Naive thymus-derived CD8-positive, alpha-beta T cell (primary cell): Measurements from ENCODE around the gene PBX3. TPM values are rescaled to one million over a fixed set of nuclear protein-coding genes. Genes with fewer than 3 reads are reported as not detected.

ENCODE experiments used
- ATAC-seq, 2 donors: fragments of 150-1000 bp; cut with Tn5 transposase in 1 of 2; sonication (Bioruptor Pico), chemical (Tn5 transposase) in 1 of 2; 1 replicate in 1 of 2; 2 replicates in 1 of 2; pipeline ENCODE4 v1.10.0; 2021; ENCODE audit warnings: mild to moderate bottlenecking in 2 of 2, moderate library complexity in 2 of 2
- POLR2A ChIA-PET: fragments of 350-600 bp; sonication (Branson Sonifier 250); formaldehyde crosslinking; loops from one replicate; lab custom pipeline; 2021; ENCODE audit warnings: antibody characterized with exemption; lab: Charles Lee
- DNase-seq, 10 donors: peaks; one replicate each; pipeline versions ENCODE4 v3.0.0 to v3.0.0-alpha.2; 2020 to 2022
- H3K27ac Mint-ChIP-seq, 10 donors: one replicate each; pipeline ENCODE4 v1.8.0; 2020 to 2022; ENCODE audit warnings: mild to moderate bottlenecking in 10 of 10, mixed read lengths in 10 of 10, moderate library complexity in 4 of 10, inconsistent platforms in 1 of 10
- H3K27me3 Mint-ChIP-seq, 5 donors: one replicate each; pipeline ENCODE4 v1.8.0; 2021 to 2022; ENCODE audit warnings: mixed read lengths in 5 of 5
- H3K36me3 Mint-ChIP-seq, 3 donors: one replicate each; pipeline ENCODE4 v1.8.0; 2020 to 2022; ENCODE audit warnings: mixed read lengths in 3 of 3, mild to moderate bottlenecking in 2 of 3, inconsistent platforms in 1 of 3
- H3K4me1 Mint-ChIP-seq, 4 donors: one replicate each; pipeline ENCODE4 v1.8.0; 2021 to 2022; ENCODE audit warnings: mixed read lengths in 4 of 4
- H3K4me3 Mint-ChIP-seq, 10 donors: one replicate each; pipeline ENCODE4 v1.8.0; 2020 to 2022; ENCODE audit warnings: mild to moderate bottlenecking in 10 of 10, mixed read lengths in 10 of 10, moderate library complexity in 6 of 10, inconsistent platforms in 1 of 10
- H3K9me3 Mint-ChIP-seq, 9 donors: one replicate each; pipeline ENCODE4 v1.8.0; 2020 to 2022; ENCODE audit warnings: mixed read lengths in 9 of 9, mild to moderate bottlenecking in 3 of 9, inconsistent platforms in 1 of 9, moderate library complexity in 1 of 9
- polyA plus RNA-seq, 3 donors: library from polyadenylated mRNA; unstranded; fragments of 300-500 nt; fragmentation: Illumina TruSeq; gene quantifications; one replicate each; pipeline ENCODE4 v1.2.3, GENCODE V29; 2021
- total RNA-seq, 8 experiments: library from RNA in 2 of 8; stranded (reverse) in 2 of 8; gene quantifications; one replicate each; pipeline ENCODE4 v1.2.3 and lab custom pipeline; 2021 to 2026

PBX3 gene
- total and polyA plus RNA-seq, 5 experiments from 2014 or later, result 2.9 to 27.5 (median 4.2) TPM

GRCh38 chr9:125956102-125956501, 208.9 kb downstream of the PBX3 start:
- Mint-ChIP-seq H3K4me3 (no peak overlapping the region), H3K36me3 (peaks cover 0 to 7% (median 2%) of the 10 kb centered on the region in 3 donors), H3K4me1 (no peaks in the 10 kb centered on the region), H3K9me3 (no peaks in the 10 kb centered on the region), H3K27ac (no peak overlapping the region), H3K27me3 (no peaks in the 10 kb centered on the region)
- POLR2A ChIA-PET, result no interaction called here
- no peak for ATAC-seq
- no peak for DNase-seq

GRCh38 chr9:125959315-125959714, 212.1 kb downstream of the PBX3 start:
- no peak for DNase-seq
- Mint-ChIP-seq H3K4me3 (no peak overlapping the region), H3K4me1 (peaks cover 0 to 4% (median 0%) of the 10 kb centered on the region in 4 donors), H3K9me3 (no peaks in the 10 kb centered on the region), H3K27me3 (no peaks in the 10 kb centered on the region), H3K36me3 (peaks cover 0 to 30% (median 2%) of the 10 kb centered on the region in 3 donors), H3K27ac (no peak overlapping the region)
- no peak for ATAC-seq
- POLR2A ChIA-PET, result no interaction called here

- Mint-ChIP-seq H3K36me3 (peaks cover 0 to 37% (median 2%) of the 10 kb centered on the region in 3 donors), H3K4me3 (no peak overlapping the region)
Measured at GRCh38 chr9:125959951-125960619, 212.9 kb downstream of the PBX3 start.

GRCh38 chr9:125960626-125961025, 213.5 kb downstream of the PBX3 start:
- Mint-ChIP-seq H3K27ac (no peak overlapping the region), H3K27me3 (no peaks in the 10 kb centered on the region), H3K36me3 (peaks cover 0 to 40% (median 5%) of the 10 kb centered on the region in 3 donors), H3K4me1 (peaks cover 0 to 4% (median 0%) of the 10 kb centered on the region in 4 donors), H3K9me3 (no peaks in the 10 kb centered on the region), H3K4me3 (no peak overlapping the region)
- POLR2A ChIA-PET, result no interaction called here
- DNase-seq (no peak), ATAC-seq (no peak)

More at GRCh38 chr9:125959951-125960619, 212.9 kb downstream of the PBX3 start:
- DNase-seq (no peak), ATAC-seq (no peak)
- Mint-ChIP-seq H3K9me3 (no peaks in the 10 kb centered on the region), H3K27me3 (no peaks in the 10 kb centered on the region), H3K27ac (no peak overlapping the region), H3K4me1 (peaks cover 0 to 4% (median 0%) of the 10 kb centered on the region in 4 donors)
- POLR2A ChIA-PET, result no interaction called here

- Mint-ChIP-seq H3K27ac (no peak overlapping the region), H3K4me3 (no peak overlapping the region), H3K9me3 (no peaks in the 10 kb centered on the region), H3K36me3 (peaks cover 0 to 40% (median 8%) of the 10 kb centered on the region in 3 donors), H3K27me3 (no peaks in the 10 kb centered on the region), H3K4me1 (peaks cover 0 to 4% (median 0%) of the 10 kb centered on the region in 4 donors)
- no peak for DNase-seq
- POLR2A ChIA-PET, result no interaction called here
- ATAC-seq, result no peak
Measured at GRCh38 chr9:125961072-125961471, 213.9 kb downstream of the PBX3 start.

GRCh38 chr9:125963932-125964331, 216.8 kb downstream of the PBX3 start:
- peaks cover 0 to 52% (median 8%) of the 10 kb centered on the region in 3 donors for H3K36me3 Mint-ChIP-seq
- POLR2A ChIA-PET, result no interaction called here
- H3K4me3 Mint-ChIP-seq, result no peak overlapping the region
- H3K4me1 Mint-ChIP-seq, result peaks cover 0 to 4% (median 0%) of the 10 kb centered on the region in 4 donors
- H3K27ac Mint-ChIP-seq, result peak overlapping the region in 1 of 10 donors; percentile 31
- ATAC-seq (no peak), DNase-seq (no peak)
- H3K9me3 Mint-ChIP-seq, result no peaks in the 10 kb centered on the region
- H3K27me3 Mint-ChIP-seq, result no peaks in the 10 kb centered on the region

- H3K27ac Mint-ChIP-seq, result peak overlapping the region in 2 of 10 donors; percentile 66
- H3K36me3 Mint-ChIP-seq, result peaks cover 0 to 52% (median 8%) of the 10 kb centered on the region in 3 donors
- no peaks in the 10 kb centered on the region for H3K27me3 Mint-ChIP-seq
- H3K9me3 Mint-ChIP-seq, result no peaks in the 10 kb centered on the region
- POLR2A ChIA-PET, result no interaction called here
- no peak overlapping the region for H3K4me3 Mint-ChIP-seq
- H3K4me1 Mint-ChIP-seq, result peaks cover 0 to 4% (median 0%) of the 10 kb centered on the region in 4 donors
- DNase-seq (no peak), ATAC-seq (no peak)
Measured at GRCh38 chr9:125964702-125965225, 217.6 kb downstream of the PBX3 start.

- ATAC-seq (no peak), DNase-seq (no peak)
- Mint-ChIP-seq H3K9me3 (no peaks in the 10 kb centered on the region), H3K4me3 (no peak overlapping the region), H3K27ac (peak overlapping the region in 3 of 10 donors; percentile 40 to 66 (median 55)), H3K4me1 (peaks cover 0 to 4% (median 0%) of the 10 kb centered on the region in 4 donors), H3K36me3 (peaks cover 0 to 52% (median 8%) of the 10 kb centered on the region in 3 donors), H3K27me3 (no peaks in the 10 kb centered on the region)
- POLR2A ChIA-PET, result no interaction called here
Measured at GRCh38 chr9:125965477-125965876, 218.3 kb downstream of the PBX3 start.

- Mint-ChIP-seq H3K27ac (peak overlapping the region in 1 of 10 donors; percentile 13), H3K9me3 (no peaks in the 10 kb centered on the region), H3K36me3 (peaks cover 0 to 43% (median 6%) of the 10 kb centered on the region in 3 donors), H3K4me1 (peaks cover 0 to 4% (median 0%) of the 10 kb centered on the region in 4 donors), H3K4me3 (no peak overlapping the region), H3K27me3 (no peaks in the 10 kb centered on the region)
- no peak for ATAC-seq
- POLR2A ChIA-PET, result no interaction called here
- no peak for DNase-seq
Measured at GRCh38 chr9:125966466-125966865, 219.3 kb downstream of the PBX3 start.

- peak overlapping the region in 1 of 10 donors; percentile 3 for H3K27ac Mint-ChIP-seq
- ATAC-seq (no peak), DNase-seq (no peak)
- H3K9me3 Mint-ChIP-seq, result no peaks in the 10 kb centered on the region
- peaks cover 0 to 36% (median 6%) of the 10 kb centered on the region in 3 donors for H3K36me3 Mint-ChIP-seq
- no peaks in the 10 kb centered on the region for H3K27me3 Mint-ChIP-seq
- peaks cover 0 to 4% (median 0%) of the 10 kb centered on the region in 4 donors for H3K4me1 Mint-ChIP-seq
- POLR2A ChIA-PET, result no interaction called here
- H3K4me3 Mint-ChIP-seq, result no peak overlapping the region
Measured at GRCh38 chr9:125966959-125967711, 220.0 kb downstream of the PBX3 start.

- H3K4me1 Mint-ChIP-seq, result no peaks in the 10 kb centered on the region
- peaks cover 0 to 25% (median 6%) of the 10 kb centered on the region in 3 donors for H3K36me3 Mint-ChIP-seq
- H3K27ac Mint-ChIP-seq, result no peak overlapping the region
- no peak overlapping the region for H3K4me3 Mint-ChIP-seq
- peaks cover 0 to under 1% (median 0%) of the 10 kb centered on the region in 5 donors for H3K27me3 Mint-ChIP-seq
- POLR2A ChIA-PET, result no interaction called here
- peaks cover 0 to 2% (median 0%) of the 10 kb centered on the region in 9 donors for H3K9me3 Mint-ChIP-seq
- no peak for DNase-seq
- ATAC-seq, result no peak
Measured at GRCh38 chr9:125968714-125969374, 221.7 kb downstream of the PBX3 start.

GRCh38 chr9:125969462-125969861, 222.3 kb downstream of the PBX3 start:
- H3K27ac Mint-ChIP-seq, result no peak overlapping the region
- DNase-seq (no peak), ATAC-seq (no peak)
- POLR2A ChIA-PET, result interaction anchor here (0.6 kb wide), 1 partner anchor 122 kb away, joined by 3 read pairs; no protein-coding TSS in a partner anchor
- H3K9me3 Mint-ChIP-seq, result peaks cover 0 to 6% (median 0%) of the 10 kb centered on the region in 9 donors
- H3K4me1 Mint-ChIP-seq, result no peaks in the 10 kb centered on the region
- peaks cover 0 to 21% (median 6%) of the 10 kb centered on the region in 3 donors for H3K36me3 Mint-ChIP-seq
- H3K4me3 Mint-ChIP-seq, result no peak overlapping the region
- H3K27me3 Mint-ChIP-seq, result peaks cover 0 to 1% (median 0%) of the 10 kb centered on the region in 5 donors
